HCT116 (cell line): ENCODE measurements around the gene CPA5. TPM values are rescaled to one million over a fixed set of nuclear protein-coding genes. Genes with fewer than 3 reads are reported as not detected.
A peak's percentile ranks its signal among the peaks of the same experiment; 100 is the strongest.

Experiments
- ATAC-seq: fragments of 200-7000 bp; cut with Tn5 transposase; 2 replicates; pipeline ENCODE4 v1.9.1; 2020; ENCODE audit warnings: mild to moderate bottlenecking, moderate library complexity
- Bru-seq: library from RNA; stranded (reverse); fragments of 400-500 nt; gene quantifications from one replicate; lab custom pipeline; 2021; lab: Mats Ljungman, UMichigan
- BruChase-seq, 2 experiments: library from RNA; stranded (reverse); fragments of 400-500 nt; gene quantifications; one replicate each; lab custom pipeline; 2021; lab: Mats Ljungman, UMichigan
- BruUV-seq: library from RNA; stranded (reverse); fragments of 400-500 nt; replicated peaks from 2 replicates; lab custom pipeline; 2021; lab: Mats Ljungman, UMichigan
- CTCF ChIA-PET: fragments of 300-600 bp; sonication (Branson Sonifier 250); formaldehyde crosslinking; loops from one replicate; lab custom pipeline; 2021; ENCODE audit warnings: antibody characterized with exemption; lab: Charles Lee
- POLR2A ChIA-PET: fragments of 300-600, 350-600 bp; sonication (Branson Sonifier 250); formaldehyde crosslinking; loops from one replicate; lab custom pipeline; 2021; ENCODE audit warnings: antibody characterized with exemption; lab: Charles Lee
- RAD21 ChIA-PET, 2 experiments: fragments of 300-600 bp; sonication (Branson Sonifier 250); formaldehyde crosslinking; loops; one replicate each; lab custom pipeline; 2023; ENCODE audit warnings: low total read pairs in 2 of 2; ENCODE audit not compliant: uncharacterized antibody in 2 of 2, unreplicated experiment in 2 of 2, low non-redundant PET in 1 of 2; lab: Charles Lee
- DNase-seq: peaks from one replicate; pipeline ENCODE4 v3.0.0-alpha.2; 2010; ENCODE audit warnings: low read depth, low spot score
- H2AFZ ChIP-seq: fragments of 200-600 bp; shearing (Covaris generic), sonication (generic); 2 replicates; pipeline ENCODE4 v1.6.1; 2017; ENCODE audit warnings: low read depth, mixed run types, mixed read lengths, antibody characterized with exemption, low read length; ENCODE audit not compliant: poor library complexity, severe bottlenecking
- H3K27ac ChIP-seq: 2 replicates; pipeline ENCODE4 v1.5.1; 2012; ENCODE audit warnings: low read depth, low read length
- H3K27me3 ChIP-seq: fragments of 200-600 bp; sonication (generic); 2 replicates; pipeline ENCODE4 v1.6.1; 2016; ENCODE audit warnings: mixed run types, low read length, mixed read lengths; ENCODE audit not compliant: insufficient read depth
- H3K36me3 ChIP-seq, 2 experiments: fragments of 200-500 bp in 1 of 2; fragments of 200-600 bp in 1 of 2; sonication (Bioruptor generic) in 1 of 2; sonication (generic) in 1 of 2; 2 replicates each; pipeline versions ENCODE4 v1.5.1 to v1.6.1; 2014 to 2016; ENCODE audit warnings: low read length in 2 of 2, inconsistent platforms in 1 of 2, mixed read lengths in 1 of 2, mixed run types in 1 of 2; ENCODE audit not compliant: insufficient read depth in 2 of 2, control insufficient read depth in 1 of 2
- H3K4me1 ChIP-seq, 2 experiments: fragments of 200-600 bp in 1 of 2; sonication (generic) in 1 of 2; 2 replicates each; pipeline versions ENCODE4 v1.5.1 to v1.6.1; 2012 to 2017; ENCODE audit warnings: low read length in 2 of 2, inconsistent platforms in 1 of 2, mild to moderate bottlenecking in 1 of 2, mixed read lengths in 1 of 2, mixed run types in 1 of 2, moderate library complexity in 1 of 2; ENCODE audit not compliant: insufficient read depth in 2 of 2, control insufficient read depth in 1 of 2
- H3K4me2 ChIP-seq: fragments of 200-600 bp; sonication (generic); 2 replicates; pipeline ENCODE4 v1.6.1; 2017; ENCODE audit warnings: mixed run types, low read length, mixed read lengths
- H3K4me3 ChIP-seq, 2 experiments: fragments of 200-600 bp in 1 of 2; sonication (generic) in 1 of 2; replicated peaks in 1 of 2; 2 replicates each; pipeline ENCODE4 v1.5.1; 2011 to 2016; ENCODE audit warnings: low read length in 2 of 2, control low read depth in 1 of 2, low read depth in 1 of 2, mild to moderate bottlenecking in 1 of 2, mixed read lengths in 1 of 2, mixed run types in 1 of 2
- H3K79me2 ChIP-seq: fragments of 200-600 bp; sonication (generic); 2 replicates; pipeline ENCODE4 v1.6.1; 2017; ENCODE audit warnings: mild to moderate bottlenecking, mixed run types, low read length, moderate library complexity, mixed read lengths; ENCODE audit not compliant: insufficient read depth
- H3K9ac ChIP-seq: fragments of 200-600 bp; sonication (generic); 2 replicates; pipeline ENCODE4 v1.6.1; 2016; ENCODE audit warnings: low read length, mixed read lengths
- H3K9me2 ChIP-seq: fragments of 200-600 bp; sonication (generic), shearing (Covaris generic); 2 replicates; pipeline ENCODE4 v1.6.1; 2017; ENCODE audit warnings: mixed run types, mild to moderate bottlenecking, moderate library complexity; ENCODE audit not compliant: insufficient read depth
- H3K9me3 ChIP-seq, 2 experiments: fragments of 200-500 bp in 1 of 2; fragments of 200-600 bp in 1 of 2; sonication (Bioruptor generic) in 1 of 2; sonication (generic) in 1 of 2; 2 replicates each; pipeline ENCODE4 v1.6.1; 2014 to 2017; ENCODE audit warnings: low read length in 2 of 2, mixed read lengths in 2 of 2, inconsistent platforms in 1 of 2, low read depth in 1 of 2, mild to moderate bottlenecking in 1 of 2, mixed run types in 1 of 2, moderate library complexity in 1 of 2; ENCODE audit not compliant: control insufficient read depth in 1 of 2, insufficient read depth in 1 of 2
- H4K20me1 ChIP-seq: fragments of 200-600 bp; sonication (generic), shearing (Covaris generic); 2 replicates; pipeline ENCODE4 v1.6.1; 2017; ENCODE audit warnings: mixed run types, mild to moderate bottlenecking, moderate library complexity; ENCODE audit not compliant: insufficient read depth
- CEBPB ChIP-seq: IDR thresholded peaks from 2 replicates; pipeline ENCODE4 v1.6.1; 2012; ENCODE audit warnings: low read depth
- EGR1 ChIP-seq: IDR thresholded peaks from 2 replicates; pipeline ENCODE4 v1.6.1; 2012; ENCODE audit warnings: low read depth
- FOSL1 ChIP-seq: IDR thresholded peaks from 2 replicates; pipeline ENCODE4 v1.6.1; 2012; ENCODE audit warnings: low read depth
- SIN3A ChIP-seq: IDR thresholded peaks from 2 replicates; pipeline ENCODE4 v1.6.1; 2012; ENCODE audit warnings: low read depth
- SP1 ChIP-seq: IDR thresholded peaks from 2 replicates; pipeline ENCODE4 v1.6.1; 2012; ENCODE audit warnings: low read depth
- TCF7L2 ChIP-seq: IDR thresholded peaks from 2 replicates; pipeline ENCODE4 v1.7.0; 2011; ENCODE audit warnings: borderline replicate concordance, inconsistent platforms; ENCODE audit not compliant: insufficient read depth, insufficient read length; ENCODE audit errors: extremely low read depth
- ZBTB33 ChIP-seq: IDR thresholded peaks from 2 replicates; pipeline ENCODE4 v1.6.1; 2011; ENCODE audit warnings: mild to moderate bottlenecking, low read length, moderate library complexity; ENCODE audit not compliant: insufficient replicate concordance; ENCODE audit errors: extremely low read depth
- ZFX ChIP-seq: fragments of 450-650 bp; IDR thresholded peaks from 2 replicates; pipeline ENCODE4 v1.6.1; 2017
- intact Hi-C: fragments of 100-400 bp; cut with micrococcal nuclease; formaldehyde crosslinking; loops from 2 replicates; pipeline ENCODE4 v1.10.0; 2022
- long read RNA-seq: library from polyadenylated mRNA; unstranded; transcript quantifications from one replicate; pipeline ENCODE4 v2.0.0, GENCODE V29; 2021; ENCODE audit not compliant: unreplicated experiment
- polyA plus RNA-seq: library from polyadenylated mRNA; unstranded; fragments of >200 nt; gene quantifications from 2 replicates; pipeline ENCODE4 v1.2.1, GENCODE V29; 2012; ENCODE audit warnings: missing spikeins
- total RNA-seq: library from RNA; stranded (reverse); gene quantifications from one replicate; pipeline ENCODE4 v1.2.1, GENCODE V29; 2021; ENCODE audit not compliant: unreplicated experiment

CPA5 gene
- total RNA-seq, result not detected
- polyA plus RNA-seq, result 0.08 TPM in 1 of 2 replicates, not detected in the other
- Bru-seq, nascent RNA, result percentile 14 among the genes with signal in this experiment
- BruChase-seq, experiment 1, labeled RNA remaining after a 6-hour chase, result percentile 12 among the genes with signal in this experiment
- BruChase-seq, experiment 2, labeled RNA remaining after a 2-hour chase, result percentile 6 among the genes with signal in this experiment
- long read RNA-seq, result 0 reads

GRCh38 chr7:130344271-130344866 lies at the start of gene CPA5:
TSS of gene CPA5 (plus strand) at chr7:130344816. CDS start at chr7:130346486, 1,670 bp downstream.
- POLR2A ChIA-PET, result no interaction called here
- ATAC-seq (no peak), DNase-seq (no peak)
- no peak within 1 kb of the TSS for H3K9ac ChIP-seq
- H3K27ac ChIP-seq, result no peak within 1 kb of the TSS
- no peak within 1 kb of the TSS for H3K4me3 ChIP-seq
- H3K4me2 ChIP-seq, result no peak within 1 kb of the TSS
- intact Hi-C loops, result no loop called here
- RAD21 ChIA-PET, result no interaction called here
- no peaks in the 10 kb centered on the region for H3K79me2 ChIP-seq
- H3K36me3 ChIP-seq, result no peaks in the 10 kb centered on the region
- CTCF ChIA-PET, result no interaction called here
- H2AFZ ChIP-seq, result no peak within 1 kb of the TSS
- no peaks in the 10 kb centered on the region for H3K4me1 ChIP-seq
- no peaks in the 10 kb centered on the region for H4K20me1 ChIP-seq
- BruUV-seq, result no TSS peak
- TF ChIP-seq EGR1 (no peak), TCF7L2 (no peak), SP1 (no peak), SIN3A (no peak), CEBPB (no peak), FOSL1 (no peak), ZBTB33 (no peak), ZFX (no peak)
- TF ChIP-seq, all 23 proteins: peak for 0
- H3K9me2 ChIP-seq, result no peaks in the 10 kb centered on the region
- H3K9me3 ChIP-seq, result no peaks in the 10 kb centered on the region
- no peaks in the 10 kb centered on the region for H3K27me3 ChIP-seq
